Liver (tissue), 3 donors: ENCODE results near the gene L3HYPDH.

Experiments used
- EGR1 ChIP-seq, 2 donors: IDR thresholded peaks; 2 replicates each; pipeline ENCODE4 v1.6.1; 2016 to 2018; ENCODE audit warnings: antibody characterized with exemption in 2 of 2, low read depth in 2 of 2
- GABPA ChIP-seq, 2 donors: IDR thresholded peaks in 1 of 2; conservative IDR thresholded peaks in 1 of 2; 2 replicates each; pipeline ENCODE4 v1.6.1; 2016; ENCODE audit warnings: antibody characterized with exemption in 2 of 2, mild to moderate bottlenecking in 1 of 2, moderate library complexity in 1 of 2
- JUND ChIP-seq, 2 donors: IDR thresholded peaks; 2 replicates each; pipeline ENCODE4 v1.6.1; 2016; ENCODE audit warnings: antibody characterized with exemption in 2 of 2
- NR2F2 ChIP-seq: IDR thresholded peaks from 2 replicates; pipeline ENCODE4 v1.6.1; 2016; ENCODE audit warnings: antibody characterized with exemption
- RAD21 ChIP-seq, 2 donors: IDR thresholded peaks; 2 replicates each; pipeline ENCODE4 v1.6.1; 2016; ENCODE audit warnings: antibody characterized with exemption in 2 of 2, mild to moderate bottlenecking in 2 of 2
- SP1 ChIP-seq: IDR thresholded peaks from 2 replicates; pipeline ENCODE4 v1.6.1; 2018; ENCODE audit warnings: antibody characterized with exemption, mild to moderate bottlenecking
- TAF1 ChIP-seq: conservative IDR thresholded peaks from 2 replicates; pipeline ENCODE4 v1.6.1; 2016; ENCODE audit warnings: antibody characterized with exemption, mild to moderate bottlenecking
- YY1 ChIP-seq: IDR thresholded peaks from 2 replicates; pipeline ENCODE4 v1.6.1; 2016; ENCODE audit warnings: antibody characterized with exemption, mild to moderate bottlenecking
- TF ChIP-seq, protein P1 (sequence below): fragments of 150-350 bp; IDR thresholded peaks from 2 replicates; pipeline ENCODE4 v1.5.1; 2017; ENCODE audit warnings: improper control_type of control experiment, low read depth, low read length; ENCODE audit not compliant: missing input control
- TF ChIP-seq, protein P2 (sequence below): IDR thresholded peaks from 2 replicates; pipeline ENCODE4 v1.6.1; 2016; ENCODE audit warnings: antibody characterized with exemption, mild to moderate bottlenecking
- TF ChIP-seq, protein P3 (sequence below): IDR thresholded peaks from 2 replicates; pipeline ENCODE4 v1.6.1; 2016; ENCODE audit warnings: antibody characterized with exemption
- TF ChIP-seq, protein P4 (sequence below): IDR thresholded peaks from 2 replicates; pipeline ENCODE4 v1.6.1; 2016; ENCODE audit warnings: antibody characterized with exemption
- TF ChIP-seq, protein P5 (sequence below): IDR thresholded peaks from 2 replicates; pipeline ENCODE4 v1.6.1; 2016; ENCODE audit warnings: antibody characterized with exemption
- donor health status: healthy.
- donor health status: healthy.

DNA sequence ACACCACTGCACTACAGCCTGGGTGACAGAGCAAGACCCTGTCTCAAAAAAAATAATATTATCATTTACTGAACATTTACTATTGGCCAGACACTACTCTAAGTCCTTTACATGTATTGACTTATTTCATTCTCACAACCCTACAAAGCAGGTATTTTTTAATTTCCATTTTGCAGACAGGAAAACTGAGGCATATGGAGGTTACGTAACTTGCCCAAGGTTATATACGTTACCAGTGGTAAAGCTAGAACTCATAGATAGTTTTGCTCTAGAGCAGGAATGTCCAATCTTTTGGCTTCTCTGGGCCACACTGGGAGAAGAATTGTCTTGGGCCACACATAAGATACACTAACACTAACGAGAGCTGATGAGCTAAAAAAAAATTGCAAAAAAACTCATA is 5.7 kb downstream of the L3HYPDH start:
- TF ChIP-seq SP1 (no peak), EGR1 (IDR thresholded peaks at IDR 0.05; ENCODE audit: low read depth in 2 of 2) (no peak), TAF1 (no peak), JUND (IDR thresholded peaks at IDR 0.05) (no peak), RAD21 (IDR thresholded peaks at IDR 0.05) (no peak), YY1 (no peak), GABPA (IDR thresholded peaks at IDR 0.05 in 1 of 2, conservative IDR thresholded peaks at IDR 0.05 in 1 of 2) (no peak), NR2F2 (no peak)
- TF ChIP-seq, protein P1, sequence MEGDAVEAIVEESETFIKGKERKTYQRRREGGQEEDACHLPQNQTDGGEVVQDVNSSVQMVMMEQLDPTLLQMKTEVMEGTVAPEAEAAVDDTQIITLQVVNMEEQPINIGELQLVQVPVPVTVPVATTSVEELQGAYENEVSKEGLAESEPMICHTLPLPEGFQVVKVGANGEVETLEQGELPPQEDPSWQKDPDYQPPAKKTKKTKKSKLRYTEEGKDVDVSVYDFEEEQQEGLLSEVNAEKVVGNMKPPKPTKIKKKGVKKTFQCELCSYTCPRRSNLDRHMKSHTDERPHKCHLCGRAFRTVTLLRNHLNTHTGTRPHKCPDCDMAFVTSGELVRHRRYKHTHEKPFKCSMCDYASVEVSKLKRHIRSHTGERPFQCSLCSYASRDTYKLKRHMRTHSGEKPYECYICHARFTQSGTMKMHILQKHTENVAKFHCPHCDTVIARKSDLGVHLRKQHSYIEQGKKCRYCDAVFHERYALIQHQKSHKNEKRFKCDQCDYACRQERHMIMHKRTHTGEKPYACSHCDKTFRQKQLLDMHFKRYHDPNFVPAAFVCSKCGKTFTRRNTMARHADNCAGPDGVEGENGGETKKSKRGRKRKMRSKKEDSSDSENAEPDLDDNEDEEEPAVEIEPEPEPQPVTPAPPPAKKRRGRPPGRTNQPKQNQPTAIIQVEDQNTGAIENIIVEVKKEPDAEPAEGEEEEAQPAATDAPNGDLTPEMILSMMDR = no peak
- TF ChIP-seq, protein P2, sequence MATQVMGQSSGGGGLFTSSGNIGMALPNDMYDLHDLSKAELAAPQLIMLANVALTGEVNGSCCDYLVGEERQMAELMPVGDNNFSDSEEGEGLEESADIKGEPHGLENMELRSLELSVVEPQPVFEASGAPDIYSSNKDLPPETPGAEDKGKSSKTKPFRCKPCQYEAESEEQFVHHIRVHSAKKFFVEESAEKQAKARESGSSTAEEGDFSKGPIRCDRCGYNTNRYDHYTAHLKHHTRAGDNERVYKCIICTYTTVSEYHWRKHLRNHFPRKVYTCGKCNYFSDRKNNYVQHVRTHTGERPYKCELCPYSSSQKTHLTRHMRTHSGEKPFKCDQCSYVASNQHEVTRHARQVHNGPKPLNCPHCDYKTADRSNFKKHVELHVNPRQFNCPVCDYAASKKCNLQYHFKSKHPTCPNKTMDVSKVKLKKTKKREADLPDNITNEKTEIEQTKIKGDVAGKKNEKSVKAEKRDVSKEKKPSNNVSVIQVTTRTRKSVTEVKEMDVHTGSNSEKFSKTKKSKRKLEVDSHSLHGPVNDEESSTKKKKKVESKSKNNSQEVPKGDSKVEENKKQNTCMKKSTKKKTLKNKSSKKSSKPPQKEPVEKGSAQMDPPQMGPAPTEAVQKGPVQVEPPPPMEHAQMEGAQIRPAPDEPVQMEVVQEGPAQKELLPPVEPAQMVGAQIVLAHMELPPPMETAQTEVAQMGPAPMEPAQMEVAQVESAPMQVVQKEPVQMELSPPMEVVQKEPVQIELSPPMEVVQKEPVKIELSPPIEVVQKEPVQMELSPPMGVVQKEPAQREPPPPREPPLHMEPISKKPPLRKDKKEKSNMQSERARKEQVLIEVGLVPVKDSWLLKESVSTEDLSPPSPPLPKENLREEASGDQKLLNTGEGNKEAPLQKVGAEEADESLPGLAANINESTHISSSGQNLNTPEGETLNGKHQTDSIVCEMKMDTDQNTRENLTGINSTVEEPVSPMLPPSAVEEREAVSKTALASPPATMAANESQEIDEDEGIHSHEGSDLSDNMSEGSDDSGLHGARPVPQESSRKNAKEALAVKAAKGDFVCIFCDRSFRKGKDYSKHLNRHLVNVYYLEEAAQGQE = no peak
- TF ChIP-seq, protein P3, sequence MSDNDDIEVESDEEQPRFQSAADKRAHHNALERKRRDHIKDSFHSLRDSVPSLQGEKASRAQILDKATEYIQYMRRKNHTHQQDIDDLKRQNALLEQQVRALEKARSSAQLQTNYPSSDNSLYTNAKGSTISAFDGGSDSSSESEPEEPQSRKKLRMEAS = no peak
- TF ChIP-seq, protein P4, sequence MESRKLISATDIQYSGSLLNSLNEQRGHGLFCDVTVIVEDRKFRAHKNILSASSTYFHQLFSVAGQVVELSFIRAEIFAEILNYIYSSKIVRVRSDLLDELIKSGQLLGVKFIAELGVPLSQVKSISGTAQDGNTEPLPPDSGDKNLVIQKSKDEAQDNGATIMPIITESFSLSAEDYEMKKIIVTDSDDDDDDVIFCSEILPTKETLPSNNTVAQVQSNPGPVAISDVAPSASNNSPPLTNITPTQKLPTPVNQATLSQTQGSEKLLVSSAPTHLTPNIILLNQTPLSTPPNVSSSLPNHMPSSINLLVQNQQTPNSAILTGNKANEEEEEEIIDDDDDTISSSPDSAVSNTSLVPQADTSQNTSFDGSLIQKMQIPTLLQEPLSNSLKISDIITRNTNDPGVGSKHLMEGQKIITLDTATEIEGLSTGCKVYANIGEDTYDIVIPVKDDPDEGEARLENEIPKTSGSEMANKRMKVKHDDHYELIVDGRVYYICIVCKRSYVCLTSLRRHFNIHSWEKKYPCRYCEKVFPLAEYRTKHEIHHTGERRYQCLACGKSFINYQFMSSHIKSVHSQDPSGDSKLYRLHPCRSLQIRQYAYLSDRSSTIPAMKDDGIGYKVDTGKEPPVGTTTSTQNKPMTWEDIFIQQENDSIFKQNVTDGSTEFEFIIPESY = no peak
- TF ChIP-seq, protein P5, sequence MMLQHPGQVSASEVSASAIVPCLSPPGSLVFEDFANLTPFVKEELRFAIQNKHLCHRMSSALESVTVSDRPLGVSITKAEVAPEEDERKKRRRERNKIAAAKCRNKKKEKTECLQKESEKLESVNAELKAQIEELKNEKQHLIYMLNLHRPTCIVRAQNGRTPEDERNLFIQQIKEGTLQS = no peak
